Neutrophil (primary cell): ENCODE measurements around the gene KCNRG.

ENCODE experiments used
- H3K27ac ChIP-seq: fragments of 200-600 bp; sonication (generic); 2 replicates; pipeline ENCODE4 v1.5.1; 2016; ENCODE audit warnings: mild to moderate bottlenecking, moderate library complexity
- H3K27me3 ChIP-seq: fragments of 200-600 bp; sonication (generic); 2 replicates; pipeline ENCODE4 v1.6.0; 2016; ENCODE audit warnings: mild to moderate bottlenecking
- H3K36me3 ChIP-seq: fragments of 200-600 bp; sonication (generic); 2 replicates; pipeline ENCODE4 v1.5.1; 2017
- H3K4me1 ChIP-seq, 2 experiments: fragments of 200-600 bp in 1 of 2; sonication (generic) in 1 of 2; 1 replicate in 1 of 2; 2 replicates in 1 of 2; pipeline versions ENCODE4 v1.5.1 to v1.6.1; 2013 to 2016; ENCODE audit warnings: low read depth in 1 of 2, low read length in 1 of 2, mild to moderate bottlenecking in 1 of 2, moderate library complexity in 1 of 2; ENCODE audit not compliant: control insufficient read depth in 1 of 2, insufficient read depth in 1 of 2
- H3K4me3 ChIP-seq, 2 experiments: fragments of 200-600 bp in 1 of 2; sonication (generic) in 1 of 2; 1 replicate in 1 of 2; 2 replicates in 1 of 2; pipeline ENCODE4 v1.5.1; 2013 to 2016; ENCODE audit warnings: low read depth in 1 of 2, low read length in 1 of 2, mild to moderate bottlenecking in 1 of 2, moderate library complexity in 1 of 2
- H3K9me3 ChIP-seq: fragments of 200-600 bp; sonication (generic); 2 replicates; pipeline ENCODE4 v1.5.1; 2016
- CTCF ChIP-seq: fragments of 200-600 bp; sonication (generic); IDR thresholded peaks from 2 replicates; pipeline ENCODE4 v1.5.1; 2016; ENCODE audit warnings: antibody characterized with exemption

KCNRG gene

GRCh38 chr13:50026788-50027473 is 11.7 kb downstream of the KCNRG start:
- peaks cover 42% of the 10 kb centered on the region for H3K36me3 ChIP-seq
- no peak overlapping the region for H3K4me3 ChIP-seq
- no peaks in the 10 kb centered on the region for H3K27me3 ChIP-seq
- peaks cover 7 to 8% of the 10 kb centered on the region in 2 experiments for H3K4me1 ChIP-seq
- H3K9me3 ChIP-seq: no peaks in the 10 kb centered on the region
- H3K27ac ChIP-seq: no peak overlapping the region
- no peak for TF ChIP-seq CTCF

- H3K4me3 ChIP-seq: no peak overlapping the region
- no peak for TF ChIP-seq CTCF
- H3K27me3 ChIP-seq: no peaks in the 10 kb centered on the region
- no peaks in the 10 kb centered on the region for H3K9me3 ChIP-seq
- H3K27ac ChIP-seq: no peak overlapping the region
- no peaks in the 10 kb centered on the region for H3K4me1 ChIP-seq
- peaks cover 20% of the 10 kb centered on the region for H3K36me3 ChIP-seq
These were observed 15.1 kb downstream of the KCNRG start for GRCh38 chr13:50030315-50030714.

GRCh38 chr13:50033725-50034124 is 18.5 kb downstream of the KCNRG start:
- Histone ChIP-seq H3K27me3 (no peaks in the 10 kb centered on the region), H3K4me3 (no peak overlapping the region), H3K36me3 (peaks cover 8% of the 10 kb centered on the region), H3K9me3 (no peaks in the 10 kb centered on the region), H3K27ac (peak overlapping the region; percentile 53), H3K4me1 (no peaks in the 10 kb centered on the region)
- no peak for TF ChIP-seq CTCF

- Histone ChIP-seq H3K4me1 (no peaks in the 10 kb centered on the region), H3K4me3 (no peak overlapping the region), H3K27ac (no peak overlapping the region), H3K9me3 (no peaks in the 10 kb centered on the region), H3K36me3 (peaks cover 30% of the 10 kb centered on the region), H3K27me3 (no peaks in the 10 kb centered on the region)
- TF ChIP-seq CTCF: no peak
These were observed 22.5 kb downstream of the KCNRG start for GRCh38 chr13:50037788-50038187.

GRCh38 chr13:50038266-50038665 is 23.0 kb downstream of the KCNRG start:
- no peak for TF ChIP-seq CTCF
- Histone ChIP-seq H3K9me3 (no peaks in the 10 kb centered on the region), H3K36me3 (peaks cover 34% of the 10 kb centered on the region), H3K27ac (no peak overlapping the region), H3K4me1 (no peaks in the 10 kb centered on the region), H3K27me3 (no peaks in the 10 kb centered on the region), H3K4me3 (no peak overlapping the region)

GRCh38 chr13:50052478-50052877 is 37.2 kb downstream of the KCNRG start:
- TF ChIP-seq CTCF: no peak
- H3K27ac ChIP-seq: no peak overlapping the region
- H3K4me3 ChIP-seq: no peak overlapping the region
- no peaks in the 10 kb centered on the region for H3K9me3 ChIP-seq
- H3K4me1 ChIP-seq: no peaks in the 10 kb centered on the region
- H3K36me3 ChIP-seq: peaks cover 7% of the 10 kb centered on the region
- no peaks in the 10 kb centered on the region for H3K27me3 ChIP-seq
